ENCODE data around the gene IGFL2. TPM values are rescaled to one million over a fixed set of nuclear protein-coding genes. Genes with fewer than 3 reads are reported as not detected.
"Not testable (repeated sequence)": the region's sequence is repeated elsewhere in the genome, so short reads cannot be mapped to it uniquely, and the experiment has no call there.

IGFL2 gene
- total RNA-seq, 1 donor from 2014 or later: not detected

- Histone ChIP-seq H3K36me3 (no peaks in the 10 kb centered on the region), H3K4me1 (no peaks in the 10 kb centered on the region), H3K4me3 (no peak overlapping the region), H3K27ac (replicated peaks) (no peak overlapping the region), H3K27me3 (ENCODE audit: low read depth) (peaks cover 67% of the 10 kb centered on the region), H3K9me3 (replicated peaks) (no peaks in the 10 kb centered on the region)
- TF ChIP-seq CTCF (IDR thresholded peaks at IDR 0.05; ENCODE audit: borderline replicate concordance): no peak
- intact Hi-C loops (cut with micrococcal nuclease): no loop called here
- DNase-seq: no peak
These were observed 7.2 kb downstream of the IGFL2 start for GRCh38 chr19:46155237-46155636.

DNA sequence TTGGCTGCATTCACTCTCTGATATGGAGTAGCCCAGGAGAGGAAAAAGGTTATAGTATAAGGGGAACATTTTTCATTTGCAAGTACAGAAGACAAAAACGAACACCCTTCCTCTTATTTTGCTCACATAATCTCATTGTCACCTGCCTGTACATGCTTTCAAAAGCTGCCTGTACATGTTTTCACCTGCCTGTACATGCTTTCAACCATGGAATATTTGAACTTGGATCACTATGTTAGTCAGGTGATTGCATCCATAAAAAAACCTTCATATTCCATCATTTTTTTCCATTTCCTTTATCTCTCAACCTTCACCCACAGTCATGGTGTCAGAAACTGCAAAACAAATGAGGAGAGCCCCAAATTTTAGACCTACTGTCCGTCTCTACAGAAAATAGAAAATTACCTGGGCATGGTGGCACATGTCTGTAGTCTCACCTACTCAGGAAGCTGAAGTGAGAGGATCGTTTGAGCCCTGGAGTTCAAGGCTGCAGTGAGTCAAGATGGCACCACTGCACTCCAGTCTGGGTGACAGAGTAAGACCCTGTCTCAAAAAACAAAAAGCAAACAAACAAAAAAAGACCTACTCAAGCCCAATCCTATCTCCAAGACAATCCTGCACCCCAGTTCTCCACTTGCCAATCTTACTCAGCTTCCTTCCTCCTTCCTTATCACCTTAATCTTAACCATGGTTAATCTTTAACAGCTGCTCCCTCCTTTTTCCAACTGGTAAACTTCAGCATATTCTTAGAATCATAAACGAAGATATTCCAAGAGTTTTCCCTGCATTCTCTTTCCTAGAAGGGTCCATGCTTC, 11.6 kb downstream of the IGFL2 start:
- H3K9me3 ChIP-seq (replicated peaks): peaks cover 25% of the 10 kb centered on the region
- no peaks in the 10 kb centered on the region for H3K36me3 ChIP-seq
- no peak for DNase-seq
- H3K4me3 ChIP-seq: no peak overlapping the region
- intact Hi-C loops (cut with micrococcal nuclease): no loop called here
- TF ChIP-seq CTCF (IDR thresholded peaks at IDR 0.05; ENCODE audit: borderline replicate concordance): no peak
- no peak overlapping the region for H3K27ac ChIP-seq (replicated peaks)
- peaks cover 73% of the 10 kb centered on the region for H3K27me3 ChIP-seq (ENCODE audit: low read depth)
- H3K4me1 ChIP-seq: no peaks in the 10 kb centered on the region

DNA sequence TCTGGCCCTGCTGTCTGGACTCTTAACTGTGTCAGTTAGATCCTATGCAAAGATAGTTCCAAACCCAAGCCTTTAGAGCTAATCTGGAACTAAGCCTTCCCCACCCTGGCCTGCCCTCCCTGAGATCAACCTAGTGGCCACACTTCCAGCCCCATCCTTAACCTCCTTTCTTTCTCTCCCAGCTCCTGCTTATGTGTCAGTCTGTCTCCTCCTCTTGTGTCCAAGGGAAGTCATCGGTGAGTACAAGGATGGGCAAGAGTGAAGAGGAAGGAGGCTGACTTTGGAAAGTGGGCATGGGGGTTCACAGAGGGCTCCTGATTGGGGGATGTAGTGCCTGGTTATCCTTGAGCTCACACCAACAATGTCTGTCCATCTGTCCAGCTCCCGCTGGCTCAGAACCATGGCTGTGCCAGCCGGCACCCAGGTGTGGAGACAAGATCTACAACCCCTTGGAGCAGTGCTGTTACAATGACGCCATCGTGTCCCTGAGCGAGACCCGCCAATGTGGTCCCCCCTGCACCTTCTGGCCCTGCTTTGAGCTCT, 12.3 kb downstream of the IGFL2 start:
- Histone ChIP-seq H3K9me3 (replicated peaks) (peaks cover 25% of the 10 kb centered on the region), H3K36me3 (no peaks in the 10 kb centered on the region), H3K27ac (replicated peaks) (no peak overlapping the region), H3K4me3 (no peak overlapping the region), H3K4me1 (no peaks in the 10 kb centered on the region), H3K27me3 (ENCODE audit: low read depth) (peaks cover 72% of the 10 kb centered on the region)
- no peak for TF ChIP-seq CTCF (IDR thresholded peaks at IDR 0.05; ENCODE audit: borderline replicate concordance)
- intact Hi-C loops (cut with micrococcal nuclease): no loop called here
- no peak for DNase-seq

DNA sequence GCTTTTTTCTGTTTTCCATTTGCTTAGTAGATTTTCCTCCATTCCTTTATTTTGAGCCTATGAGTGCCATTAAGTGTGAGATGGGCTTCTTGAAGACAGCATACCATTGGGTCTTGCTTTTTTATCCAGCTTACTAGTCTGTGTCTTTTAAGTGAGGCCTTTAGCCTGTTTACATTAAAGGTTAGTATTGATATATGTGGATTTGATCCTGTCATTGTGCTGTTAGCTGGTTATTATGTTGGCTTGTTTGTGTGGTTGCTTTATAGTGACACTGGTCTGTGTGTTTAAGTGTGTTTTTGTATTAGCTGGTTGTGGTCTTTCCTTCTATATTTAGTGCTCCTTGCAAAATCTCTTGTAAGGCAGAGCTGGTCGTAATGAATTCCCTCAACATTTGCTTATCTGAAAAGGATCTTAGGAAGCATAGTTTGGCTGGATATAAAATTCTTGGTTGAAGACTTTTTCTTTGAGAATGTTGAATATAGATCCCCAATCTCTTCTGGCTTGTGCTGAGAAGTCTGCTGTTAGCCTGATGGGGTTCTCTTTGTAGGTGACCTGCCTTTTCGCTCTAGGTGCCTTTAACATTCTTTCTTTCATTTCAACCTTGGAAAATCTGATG, 13.7 kb downstream of the IGFL2 start:
- Histone ChIP-seq H3K27me3 (ENCODE audit: low read depth) (peaks cover 69% of the 10 kb centered on the region), H3K9me3 (replicated peaks) (peaks cover 25% of the 10 kb centered on the region)
- H3K27ac ChIP-seq (replicated peaks); H3K36me3 ChIP-seq; DNase-seq; H3K4me3 ChIP-seq; intact Hi-C loops (cut with micrococcal nuclease); H3K4me1 ChIP-seq: not testable (repeated sequence)

- Histone ChIP-seq H3K4me1 (no peaks in the 10 kb centered on the region), H3K4me3 (no peak overlapping the region), H3K9me3 (replicated peaks) (peaks cover 25% of the 10 kb centered on the region), H3K27ac (replicated peaks) (no peak overlapping the region), H3K36me3 (no peaks in the 10 kb centered on the region), H3K27me3 (ENCODE audit: low read depth) (peaks cover 73% of the 10 kb centered on the region)
- intact Hi-C loops (cut with micrococcal nuclease): no loop called here
- TF ChIP-seq CTCF (IDR thresholded peaks at IDR 0.05; ENCODE audit: borderline replicate concordance): no peak
- no peak for DNase-seq
These were observed 14.7 kb downstream of the IGFL2 start for GRCh38 chr19:46162731-46163130.
